Testis (tissue), 2 donors: Measurements from ENCODE around the gene GRID1.

Experiments
- POLR2A ChIP-seq: fragments of 450-650 bp; IDR thresholded peaks from one replicate; pipeline ENCODE4 v1.6.1; 2017; ENCODE audit warnings: antibody characterized with exemption, mild to moderate bottlenecking, moderate library complexity
- TF ChIP-seq, protein P1 (sequence below), 3 experiments: fragments of 450-650 bp in 2 of 3; fragments of 200-600 bp in 1 of 3; sonication (generic) in 1 of 3; IDR thresholded peaks; one replicate each; pipeline ENCODE4 v1.5.1; 2016 to 2019; ENCODE audit warnings: antibody characterized with exemption in 3 of 3, mild to moderate bottlenecking in 2 of 3, moderate library complexity in 1 of 3

DNA sequence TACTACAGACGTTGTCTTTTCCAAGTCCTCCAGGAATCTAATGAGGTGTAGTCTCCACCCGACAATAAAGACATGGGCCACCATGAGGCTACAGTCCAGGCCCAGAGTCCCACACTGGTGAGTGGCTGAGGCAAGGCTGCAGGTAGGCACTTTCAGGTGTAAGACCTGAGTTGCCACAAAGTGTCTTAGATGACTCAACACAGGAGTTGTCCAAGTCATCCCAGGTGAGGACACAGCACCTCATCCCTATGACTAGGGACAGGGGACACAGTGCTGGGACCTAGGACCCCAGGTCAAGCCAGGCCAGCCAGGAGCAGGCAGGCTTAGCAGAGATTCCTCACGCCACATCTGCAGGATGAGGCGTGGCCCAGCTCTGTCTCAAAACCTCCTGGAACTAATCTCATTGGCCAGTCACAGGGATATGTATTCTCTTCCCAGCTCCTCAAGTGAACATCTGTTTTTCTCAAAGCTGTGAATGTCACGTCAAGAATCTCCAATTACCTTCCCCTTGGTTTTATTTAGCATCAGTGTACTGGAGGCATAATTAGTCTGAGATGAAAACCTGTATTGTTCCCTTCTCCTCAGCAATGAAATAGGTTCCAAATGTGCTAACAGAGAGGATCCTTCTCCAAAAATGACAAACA, 254.6 kb downstream of the GRID1 start:
- no peak for TF ChIP-seq POLR2A
- TF ChIP-seq, protein P1, sequence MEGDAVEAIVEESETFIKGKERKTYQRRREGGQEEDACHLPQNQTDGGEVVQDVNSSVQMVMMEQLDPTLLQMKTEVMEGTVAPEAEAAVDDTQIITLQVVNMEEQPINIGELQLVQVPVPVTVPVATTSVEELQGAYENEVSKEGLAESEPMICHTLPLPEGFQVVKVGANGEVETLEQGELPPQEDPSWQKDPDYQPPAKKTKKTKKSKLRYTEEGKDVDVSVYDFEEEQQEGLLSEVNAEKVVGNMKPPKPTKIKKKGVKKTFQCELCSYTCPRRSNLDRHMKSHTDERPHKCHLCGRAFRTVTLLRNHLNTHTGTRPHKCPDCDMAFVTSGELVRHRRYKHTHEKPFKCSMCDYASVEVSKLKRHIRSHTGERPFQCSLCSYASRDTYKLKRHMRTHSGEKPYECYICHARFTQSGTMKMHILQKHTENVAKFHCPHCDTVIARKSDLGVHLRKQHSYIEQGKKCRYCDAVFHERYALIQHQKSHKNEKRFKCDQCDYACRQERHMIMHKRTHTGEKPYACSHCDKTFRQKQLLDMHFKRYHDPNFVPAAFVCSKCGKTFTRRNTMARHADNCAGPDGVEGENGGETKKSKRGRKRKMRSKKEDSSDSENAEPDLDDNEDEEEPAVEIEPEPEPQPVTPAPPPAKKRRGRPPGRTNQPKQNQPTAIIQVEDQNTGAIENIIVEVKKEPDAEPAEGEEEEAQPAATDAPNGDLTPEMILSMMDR (IDR thresholded peaks at IDR 0.05): no peak
